Fibroblast of the conjunctiva (primary cell): Measurements from ENCODE around the gene DICER1.

Experiments
- DNase-seq: peaks from one replicate; pipeline ENCODE4 v3.0.0-alpha.2; 2010; ENCODE audit warnings: low read depth

The DICER1 gene

DNA sequence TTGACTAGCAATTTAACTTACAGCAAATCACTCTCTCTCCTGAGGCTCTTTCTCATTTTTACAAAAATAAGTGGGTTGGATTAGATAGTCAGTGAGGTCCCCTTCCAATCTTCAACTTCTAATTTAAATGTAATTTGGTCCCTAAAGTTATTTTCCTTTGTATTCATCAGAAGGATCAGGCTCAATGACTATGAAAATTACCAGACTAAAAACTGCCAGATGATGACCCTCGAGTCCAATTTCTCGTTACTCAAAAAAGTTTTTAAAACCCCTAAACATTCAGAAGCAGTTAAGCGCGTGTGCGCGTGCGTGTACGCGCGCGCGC lies 34.7 kb downstream of the DICER1 start:
- DNase-seq = no peak

DNA sequence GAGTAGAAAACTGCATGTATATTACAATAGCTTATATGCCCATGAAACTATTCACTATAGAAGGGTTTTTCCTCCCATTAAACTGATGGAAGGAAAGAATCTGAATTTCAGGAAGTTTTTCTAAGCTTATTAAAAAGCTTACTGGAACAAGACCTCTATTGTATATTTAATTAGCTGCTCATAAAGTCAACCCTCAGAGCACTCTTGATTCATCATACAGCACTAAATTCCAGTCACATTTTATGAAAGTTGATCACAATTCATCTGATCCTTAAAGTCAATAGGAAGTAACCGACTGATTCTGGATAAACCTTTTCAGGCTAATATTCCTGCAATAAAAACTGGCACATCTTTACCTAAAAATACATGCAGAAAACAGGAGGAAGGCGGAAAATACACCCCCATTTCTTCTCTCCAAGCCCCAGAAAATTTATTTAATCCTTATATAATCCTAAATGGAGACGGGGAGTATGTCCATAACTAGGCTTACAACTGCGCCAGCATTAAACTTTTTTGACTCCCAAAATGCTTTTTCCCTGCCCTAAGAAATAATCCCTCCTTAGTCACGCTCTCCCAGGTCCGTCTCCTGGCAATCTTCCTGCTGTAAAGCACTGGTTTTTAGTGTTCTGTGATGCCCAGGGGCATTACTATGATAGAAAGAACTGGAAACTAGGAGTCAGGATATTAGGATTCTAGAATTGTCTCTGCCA lies 35.3 kb downstream of the DICER1 start:
- no peak for DNase-seq

DNA sequence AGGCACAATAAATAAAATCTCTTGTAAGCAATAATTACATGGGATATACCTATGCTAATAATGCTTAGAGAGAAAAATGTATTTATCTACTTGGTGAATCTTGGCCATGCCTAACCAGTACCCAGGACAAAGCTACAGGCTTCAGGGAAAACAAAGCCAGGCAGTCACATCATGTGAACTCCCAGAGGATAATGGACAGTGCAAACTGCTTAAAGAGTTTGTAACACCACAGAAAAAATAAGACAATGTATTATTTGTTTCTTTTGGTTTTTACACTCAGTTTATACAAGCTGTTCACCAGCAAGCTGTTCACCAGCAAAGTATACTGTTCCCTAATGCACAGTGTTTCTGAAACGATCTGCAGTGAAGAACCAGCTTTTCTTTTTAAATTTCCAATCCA lies 38.0 kb downstream of the DICER1 start:
- no peak for DNase-seq

DNA sequence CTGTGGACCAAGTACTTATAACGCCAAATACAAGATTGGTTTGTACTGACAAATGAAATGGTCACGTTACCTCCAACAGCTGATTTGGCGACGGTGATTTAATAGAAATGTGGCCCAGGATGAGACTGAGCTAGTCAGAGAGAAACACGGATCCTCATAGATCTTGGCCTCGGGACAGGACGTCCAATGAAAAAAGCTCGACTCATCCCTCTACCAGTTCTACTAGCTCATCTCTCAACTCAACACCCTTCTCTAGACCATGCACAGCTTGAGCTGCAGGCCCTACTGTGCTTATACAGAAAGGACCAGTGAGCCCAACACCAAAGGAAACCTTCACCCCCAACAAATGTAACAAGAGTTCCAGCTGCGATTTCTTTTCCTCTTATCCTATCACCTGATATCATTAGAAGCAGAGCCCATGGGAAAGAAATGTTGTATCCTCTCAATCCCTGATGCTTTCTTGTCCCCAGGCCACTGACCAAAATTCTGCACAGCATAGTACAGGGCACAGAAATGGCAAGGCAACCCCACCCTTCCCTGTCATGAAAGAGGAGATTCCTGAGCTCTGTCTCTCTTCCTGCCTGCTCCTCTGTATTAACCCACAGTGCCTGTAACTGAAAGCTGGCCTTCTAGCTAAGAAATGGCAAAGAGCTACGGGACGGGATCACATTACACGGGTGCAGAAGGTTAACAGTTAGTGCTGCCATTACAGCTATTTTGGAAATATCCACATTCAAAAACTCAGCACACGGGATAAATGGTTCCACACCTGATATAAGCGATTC lies 39.2 kb downstream of the DICER1 start:
- DNase-seq = no peak

DNA sequence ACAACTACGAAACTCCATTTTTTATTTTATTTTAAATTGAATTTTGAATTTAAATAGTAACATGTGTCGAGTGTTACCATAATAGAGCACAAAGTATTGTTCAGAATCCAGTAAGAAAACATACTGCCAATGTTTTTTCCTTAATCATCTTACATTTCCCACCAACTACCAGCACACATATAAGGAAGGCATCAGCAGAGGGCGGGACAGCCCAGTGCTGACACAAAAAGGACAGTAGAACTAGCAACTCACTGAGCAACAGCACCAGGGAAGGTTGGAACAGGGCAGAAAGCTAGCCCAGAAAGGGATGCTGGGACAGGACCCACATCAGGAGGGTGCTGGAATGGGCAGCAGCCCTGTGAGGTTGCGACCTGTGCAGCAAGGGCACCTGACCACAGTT lies 43.9 kb downstream of the DICER1 start:
- DNase-seq = no peak

DNA sequence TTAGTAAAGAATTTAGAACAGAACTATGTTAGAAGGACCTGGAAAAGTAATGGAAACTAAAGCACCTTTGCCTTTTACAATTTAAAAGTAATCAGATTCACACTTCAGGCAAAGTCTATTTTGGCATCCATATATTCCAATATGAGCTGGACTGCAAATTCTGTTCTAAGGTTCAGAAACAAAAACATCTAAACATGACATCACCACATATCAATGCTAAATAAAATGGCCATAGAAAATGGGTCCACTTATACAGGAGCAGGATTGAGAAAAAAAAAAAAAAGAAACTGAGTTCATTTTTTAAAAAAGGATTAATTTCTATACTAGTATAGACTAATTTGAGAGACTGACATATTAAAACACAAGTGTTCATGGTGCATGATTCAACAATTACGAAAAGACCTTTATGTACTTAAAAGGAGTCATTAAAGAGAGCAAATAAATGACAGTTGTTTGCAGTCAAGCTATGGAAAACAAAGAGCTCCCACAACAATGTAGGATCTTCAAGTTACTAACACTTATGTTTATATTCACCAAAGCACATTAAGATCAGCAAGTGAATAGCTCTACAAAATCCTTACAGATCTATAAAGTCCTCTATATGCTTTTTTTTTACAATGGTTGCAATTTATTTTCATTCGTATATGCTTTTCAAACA lies 45.7 kb downstream of the DICER1 start:
- DNase-seq = no peak

DNA sequence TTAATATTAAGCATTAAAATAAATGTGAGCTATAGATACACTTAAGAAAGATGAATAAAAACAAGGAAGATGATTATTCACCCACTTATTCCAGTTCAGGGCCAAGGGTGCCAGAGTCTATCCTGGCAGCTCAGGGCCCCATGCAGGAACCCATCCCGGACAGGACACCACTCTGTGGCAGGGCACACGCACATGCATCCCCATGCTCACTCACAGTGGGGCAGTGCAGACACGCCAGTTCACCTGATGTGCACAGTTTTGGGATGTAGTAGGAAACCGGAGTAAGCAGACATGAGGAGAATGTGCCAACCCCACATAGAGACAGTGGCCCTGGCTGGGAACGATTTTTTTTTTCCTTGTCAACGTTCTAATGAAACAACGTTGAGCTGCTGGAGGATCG lies 47.2 kb downstream of the DICER1 start:
- DNase-seq = no peak

DNA sequence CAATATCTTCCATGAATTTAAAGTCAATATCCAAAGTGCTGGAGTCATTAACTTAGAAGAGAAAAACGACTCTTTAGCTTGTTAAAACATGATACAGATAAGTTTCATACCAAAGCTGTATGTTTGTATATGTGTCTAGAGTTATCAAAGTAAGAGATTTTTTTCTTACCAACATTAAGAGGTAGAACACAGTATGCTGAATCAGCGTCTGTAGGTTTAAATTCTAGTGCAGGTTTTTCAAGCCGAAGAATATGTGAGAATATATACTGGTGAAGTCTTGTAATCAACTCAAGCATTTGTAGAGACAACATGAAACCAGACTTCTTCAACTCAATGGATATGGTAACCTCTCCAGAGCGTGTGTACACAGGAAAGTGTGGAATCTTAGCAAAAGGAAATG lies 49.6 kb downstream of the DICER1 start:
- DNase-seq = no peak

DNA sequence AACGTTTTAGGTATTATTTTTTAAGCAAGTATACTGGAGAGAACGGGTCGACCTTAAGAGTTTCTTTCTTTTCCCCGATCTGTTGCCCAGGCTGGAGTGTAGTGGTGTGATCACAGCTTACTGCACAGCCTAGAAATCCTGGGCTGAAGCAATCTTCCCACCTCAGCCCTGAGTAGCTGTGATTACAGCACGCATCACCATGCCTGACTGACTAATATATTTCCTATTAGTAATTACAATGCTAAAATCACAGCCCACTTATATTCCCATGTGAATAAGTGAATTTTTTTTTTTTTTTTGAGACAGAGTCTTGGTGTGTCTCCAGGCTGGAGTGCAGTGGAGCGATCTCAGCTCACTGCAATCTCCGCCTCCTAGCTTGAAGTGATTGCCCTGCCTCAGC lies 50.4 kb downstream of the DICER1 start:
- no peak for DNase-seq

DNA sequence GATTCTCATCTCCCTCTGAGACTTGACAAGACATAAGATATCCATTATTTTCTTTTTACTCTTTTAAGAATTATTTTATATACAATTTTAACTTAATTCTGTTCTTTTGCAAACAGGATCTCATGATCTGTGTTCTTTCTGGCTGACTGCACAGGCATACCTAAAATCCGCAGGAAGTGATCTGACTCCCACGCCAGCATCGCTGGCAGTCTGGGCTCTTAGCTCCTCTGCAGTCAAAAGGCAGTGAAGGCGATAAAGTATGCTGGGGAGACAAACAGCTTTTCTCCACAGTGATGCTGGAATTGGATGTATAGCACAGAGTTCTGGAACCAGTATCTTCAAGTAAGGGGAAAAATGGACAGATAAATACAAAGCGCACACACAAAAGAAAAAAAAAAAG lies 52.4 kb downstream of the DICER1 start:
- DNase-seq = no peak

DNA sequence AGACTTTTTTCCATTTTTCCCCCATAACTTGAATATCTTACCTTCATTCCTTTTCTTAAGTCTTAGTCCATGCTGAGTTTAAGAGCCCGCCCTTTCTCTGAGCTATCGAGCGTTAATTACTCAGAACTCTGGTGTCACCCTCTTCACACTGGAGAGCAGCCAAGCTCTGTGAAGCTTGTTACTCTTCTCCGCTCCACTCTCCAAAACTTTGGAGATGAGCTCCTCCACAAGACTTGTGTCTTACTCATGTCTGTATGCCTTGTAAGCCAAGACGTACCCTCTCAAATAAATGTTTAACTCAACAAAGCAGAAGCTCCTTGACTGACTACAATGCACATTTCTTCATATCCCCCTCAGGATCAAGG lies 54.7 kb downstream of the DICER1 start:
- DNase-seq = no peak

DNA sequence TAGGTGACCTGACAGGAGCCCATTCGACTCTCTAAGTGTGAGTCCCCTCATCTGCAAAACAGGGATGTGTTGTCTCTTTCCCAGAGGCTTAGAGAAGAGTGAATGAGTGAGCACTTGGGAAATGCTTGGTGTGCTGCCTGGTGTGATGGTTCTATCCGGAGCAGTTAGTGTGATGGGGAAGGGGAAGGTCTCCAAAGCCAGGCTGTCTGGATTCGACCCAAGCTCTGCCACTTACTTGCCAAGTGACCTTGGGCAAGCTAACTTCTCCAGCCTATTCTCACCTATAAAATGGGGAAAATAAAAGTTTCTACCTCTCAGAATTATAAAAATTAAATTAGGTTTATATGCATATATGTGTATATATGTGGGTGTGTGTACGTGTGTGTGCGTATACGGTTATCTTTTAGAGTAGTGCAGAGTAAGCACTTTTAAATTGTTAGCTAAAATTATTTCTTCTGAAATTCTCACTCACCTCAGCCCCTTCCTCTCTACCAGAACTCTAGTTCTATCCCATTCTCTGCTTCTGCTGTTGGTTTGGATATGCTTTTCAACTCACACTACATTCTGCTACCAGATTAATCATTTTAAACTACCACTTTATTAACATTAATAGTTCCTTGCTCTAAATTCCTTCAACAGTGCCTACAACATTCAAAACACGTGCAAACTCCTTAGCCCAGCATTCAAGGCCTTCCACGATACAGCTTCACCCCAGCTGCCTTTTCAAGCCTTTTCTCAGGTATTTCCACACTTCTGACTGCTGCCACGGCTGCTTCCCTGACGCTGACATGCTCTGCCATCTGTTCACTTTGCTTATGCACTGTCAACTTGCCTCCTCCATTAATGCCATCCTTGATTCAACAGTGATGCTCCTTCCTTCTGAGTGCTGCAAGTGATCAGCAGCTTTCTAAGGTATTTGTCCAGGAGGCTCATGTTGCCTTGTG lies 55.3 kb downstream of the DICER1 start:
- no peak for DNase-seq

DNA sequence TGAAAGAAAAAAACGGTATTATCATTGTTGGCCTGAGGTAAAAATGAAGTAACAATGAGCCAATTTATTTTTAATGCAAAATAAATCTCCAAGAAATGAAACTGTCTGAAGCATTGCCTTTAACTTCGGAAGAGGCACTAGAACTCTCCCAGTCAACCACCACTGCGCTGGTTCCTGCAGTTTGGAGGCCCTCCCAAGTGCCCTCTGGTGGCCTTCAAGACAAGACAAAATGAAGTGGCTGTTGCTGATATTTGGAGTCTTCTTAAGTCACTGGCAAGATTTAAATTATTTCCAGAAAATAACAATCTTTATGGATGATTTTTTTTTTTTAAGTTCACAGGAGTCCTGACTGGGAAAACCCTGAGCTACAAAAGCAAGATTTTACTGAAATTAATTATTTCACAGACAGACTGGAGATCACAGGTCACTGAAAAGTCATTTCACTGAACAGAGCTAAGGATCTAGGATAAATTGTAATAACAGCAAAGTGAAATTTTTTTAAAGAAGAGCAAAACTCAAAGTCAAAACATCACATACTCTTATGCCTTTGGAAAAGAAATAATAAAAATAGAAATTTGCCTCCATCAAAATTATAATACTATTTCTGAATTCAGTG lies 58.2 kb downstream of the DICER1 start:
- peak; percentile 71 for DNase-seq

DNA sequence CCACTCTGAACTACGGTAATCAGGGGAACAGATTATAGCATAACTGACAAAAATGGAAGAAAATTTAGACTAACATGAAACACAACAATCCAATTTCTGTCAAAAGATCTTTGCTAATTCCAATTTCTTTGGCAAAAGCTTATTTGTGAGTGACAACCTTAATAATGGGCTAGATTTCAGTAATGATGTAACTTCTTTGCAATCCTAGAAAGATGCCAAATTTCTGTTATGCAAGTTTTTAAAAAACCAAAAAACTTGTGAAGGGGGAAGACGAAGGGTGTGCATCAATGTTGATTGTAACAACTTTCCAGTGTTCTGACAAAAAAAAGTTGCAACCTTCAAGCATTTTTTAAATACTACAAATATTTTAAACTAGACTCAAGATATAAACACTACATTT lies 59.9 kb downstream of the DICER1 start:
- DNase-seq = peak; percentile 34

DNA sequence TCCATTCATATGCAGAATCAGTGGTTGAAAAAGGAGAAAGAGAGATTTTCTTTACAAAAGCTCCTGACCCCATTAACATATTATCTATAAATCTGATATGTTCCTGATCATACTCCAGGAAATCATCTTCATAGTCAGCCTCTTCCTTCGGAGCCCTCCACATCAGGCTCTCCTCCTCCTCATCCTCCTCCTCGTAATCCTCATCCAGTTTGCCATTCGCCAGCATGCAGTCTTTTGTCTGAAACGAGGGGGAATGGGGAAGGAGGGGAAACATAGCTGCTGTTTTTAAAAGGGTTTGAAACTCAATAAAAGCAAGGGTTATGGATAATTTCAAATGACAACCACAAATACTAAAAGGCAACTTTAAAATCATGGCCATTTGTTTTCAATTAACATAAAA lies 60.9 kb downstream of the DICER1 start:
- no peak for DNase-seq

DNA sequence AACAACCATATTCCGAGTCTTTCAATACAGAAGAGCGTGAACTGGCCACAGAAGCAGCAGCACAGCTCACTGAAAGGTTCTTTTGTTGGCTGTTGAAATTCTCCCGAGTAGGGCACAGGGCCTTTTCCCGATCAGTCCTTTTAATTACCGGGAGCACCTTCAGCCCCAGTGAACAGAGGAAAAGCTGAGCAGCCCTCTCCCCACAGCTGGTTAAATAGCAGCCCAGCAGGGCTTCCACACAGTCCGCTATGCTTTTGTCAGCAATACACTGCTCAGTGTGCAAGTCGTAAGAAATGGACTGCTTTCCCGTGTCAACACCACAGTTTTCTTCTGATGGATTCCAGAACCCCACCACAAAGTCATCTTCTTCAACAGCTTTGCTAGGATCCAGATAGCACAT lies 61.3 kb downstream of the DICER1 start:
- no peak for DNase-seq

DNA sequence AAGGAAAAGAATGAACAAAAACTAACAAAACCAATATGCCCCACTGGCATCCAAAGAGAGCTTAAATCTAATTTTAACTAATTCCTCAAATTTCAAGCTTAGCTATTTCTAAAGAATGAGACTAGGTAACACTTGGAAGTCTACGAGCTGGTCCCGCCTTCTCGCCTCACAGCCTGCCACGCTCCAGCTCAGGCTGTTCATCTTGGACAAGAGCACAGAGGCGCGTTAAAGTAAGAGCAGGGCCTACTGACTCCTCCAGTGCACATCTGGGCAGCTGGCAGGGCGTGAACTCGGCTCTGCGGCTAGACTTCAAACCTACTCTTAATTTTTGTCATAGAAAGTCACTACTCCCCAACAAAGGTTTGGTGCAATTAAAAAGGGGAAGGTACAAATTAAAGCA lies 64.6 kb downstream of the DICER1 start:
- DNase-seq = no peak

DNA sequence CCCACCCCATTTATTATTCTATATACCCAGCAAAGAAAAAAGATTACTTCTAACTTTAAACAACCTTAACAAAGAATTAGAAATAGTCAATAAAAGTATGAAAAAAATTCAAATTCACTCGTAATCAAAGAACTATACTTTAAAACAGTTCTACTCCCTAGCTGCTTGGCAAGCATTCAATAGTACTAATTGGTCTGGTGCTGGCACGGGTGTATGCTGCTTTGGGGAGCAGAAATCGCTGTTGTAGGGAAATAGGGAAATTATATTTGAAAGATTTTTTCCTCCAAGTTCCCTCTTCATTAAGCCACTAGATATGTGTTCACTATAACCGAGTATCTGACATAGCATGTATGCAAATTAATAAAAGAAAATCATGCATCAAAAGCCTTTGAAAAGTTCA lies 65.7 kb downstream of the DICER1 start:
- no peak for DNase-seq

DNA sequence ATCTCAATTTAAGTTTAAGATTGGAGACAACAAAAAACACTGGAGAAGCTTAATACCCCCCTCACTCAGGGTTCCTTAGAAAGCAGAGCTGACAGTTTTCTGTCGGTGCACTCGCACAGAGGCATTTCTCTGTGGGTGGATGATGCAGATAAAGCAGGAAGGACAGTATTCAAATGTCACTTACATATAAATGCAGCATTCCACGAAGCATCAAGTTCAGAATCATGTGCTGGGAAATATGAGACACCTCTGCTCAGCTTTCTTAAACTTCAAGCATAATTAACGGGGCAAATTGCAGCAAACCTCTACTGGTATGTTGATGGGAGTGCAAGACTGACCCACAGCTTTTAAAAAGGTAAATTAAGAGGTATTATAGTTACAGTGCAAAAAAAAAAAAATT lies 68.7 kb downstream of the DICER1 start:
- no peak for DNase-seq

DNA sequence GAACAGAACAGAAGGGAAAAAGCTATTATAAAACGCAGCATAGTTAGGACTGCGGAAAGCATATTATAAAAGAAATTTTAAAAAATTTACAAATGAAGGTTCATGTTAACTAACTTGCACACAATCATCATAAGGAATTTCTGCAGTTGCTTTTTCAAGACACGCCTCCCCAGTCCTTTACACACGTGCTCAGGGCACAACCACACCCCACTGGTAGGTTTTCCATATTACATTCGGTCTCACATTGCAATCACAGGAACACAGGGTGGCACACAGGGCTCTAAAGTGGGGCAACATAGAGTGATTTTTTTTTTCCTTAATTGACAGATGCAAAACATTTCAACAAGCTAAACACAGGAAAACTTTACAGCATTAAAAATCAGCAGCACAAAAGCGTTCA lies 69.7 kb downstream of the DICER1 start:
- no peak for DNase-seq

DNA sequence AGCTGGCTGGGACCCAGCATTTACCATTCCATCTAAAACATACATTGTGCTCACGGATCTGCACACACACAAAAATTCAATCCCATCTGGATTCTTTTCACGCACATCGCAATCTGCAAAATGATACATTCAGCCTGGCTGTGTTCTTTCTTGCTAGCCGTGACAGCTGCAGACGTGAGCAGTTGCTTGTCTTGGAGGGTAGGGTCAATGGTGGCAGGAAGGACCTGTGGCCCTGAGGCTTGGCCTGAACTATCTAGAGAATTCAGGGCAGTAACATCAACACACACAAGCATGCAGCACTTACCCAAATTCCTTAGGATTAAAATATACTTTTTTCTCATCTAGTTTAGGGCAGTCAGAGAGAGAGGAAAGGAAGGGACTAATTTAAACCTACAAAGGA lies 72.0 kb downstream of the DICER1 start:
- DNase-seq = no peak

DNA sequence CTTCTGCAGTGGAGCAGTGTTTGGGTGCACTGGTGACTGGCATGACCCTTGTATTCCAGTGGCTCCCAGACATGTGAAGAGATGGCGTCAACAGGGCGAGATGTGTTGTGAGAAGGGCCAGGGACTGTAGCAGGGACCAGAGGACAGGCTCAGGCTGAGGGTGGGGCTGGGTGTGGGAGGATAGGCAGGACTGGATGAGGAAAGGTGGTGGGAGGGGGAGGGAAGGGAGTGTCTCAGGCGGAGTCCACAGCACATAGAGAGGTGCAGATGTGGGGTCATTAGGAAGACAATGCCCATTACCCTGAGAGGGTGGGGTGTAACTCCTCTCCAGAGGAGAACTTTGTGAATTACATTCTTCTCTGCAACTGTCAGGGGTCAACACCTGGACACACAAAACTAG lies 78.5 kb downstream of the DICER1 start:
- no peak for DNase-seq
